GM23338 (cell line): ENCODE measurements around the gene ARMC7. TPM values are rescaled to one million over a fixed set of nuclear protein-coding genes. Genes with fewer than 3 reads are reported as not detected.
A peak's percentile ranks its signal among the peaks of the same experiment; 100 is the strongest.

Source experiments
- ATAC-seq: fragments of 200-7000 bp; cut with Tn5 transposase; 3 replicates; pipeline ENCODE4 v1.9.1; 2020
- DNase-seq: peaks from one replicate; pipeline ENCODE4 v3.0.0-alpha.2; 2015; ENCODE audit warnings: low spot score
- H2AFZ ChIP-seq: fragments of 200-600 bp; sonication (generic); 2 replicates; pipeline ENCODE4 v1.8.0; 2016; ENCODE audit warnings: antibody characterized with exemption, mild to moderate bottlenecking, moderate library complexity
- H3F3A ChIP-seq: fragments of 200-600 bp; sonication (generic); replicated peaks from 2 replicates; pipeline ENCODE4 v1.8.0; 2017; ENCODE audit warnings: antibody characterized with exemption, mixed run types, low read depth
- H3K27ac ChIP-seq: fragments of 200-600 bp; sonication (generic); 2 replicates; pipeline ENCODE4 v1.6.1; 2016; ENCODE audit warnings: low read depth
- H3K27me3 ChIP-seq: fragments of 200-600 bp; sonication (generic); 2 replicates; pipeline ENCODE4 v1.8.0; 2016; ENCODE audit warnings: mild to moderate bottlenecking, mixed run types, moderate library complexity; ENCODE audit not compliant: insufficient read depth
- H3K36me3 ChIP-seq: fragments of 200-600 bp; sonication (generic); 2 replicates; pipeline ENCODE4 v1.8.0; 2016; ENCODE audit warnings: mild to moderate bottlenecking; ENCODE audit not compliant: insufficient read depth
- H3K4me1 ChIP-seq: fragments of 200-600 bp; sonication (generic); 2 replicates; pipeline ENCODE4 v1.8.0; 2016; ENCODE audit warnings: mild to moderate bottlenecking, moderate library complexity; ENCODE audit not compliant: insufficient read depth
- H3K4me2 ChIP-seq: fragments of 200-600 bp; sonication (generic); 2 replicates; pipeline ENCODE4 v1.7.1; 2017; ENCODE audit warnings: mixed run types
- H3K4me3 ChIP-seq: fragments of 200-600 bp; sonication (generic); 2 replicates; pipeline ENCODE4 v1.6.1; 2016; ENCODE audit warnings: mixed run types
- H3K79me2 ChIP-seq: fragments of 200-600 bp; sonication (generic); replicated peaks from 2 replicates; pipeline ENCODE4 v1.8.0; 2017; ENCODE audit warnings: mild to moderate bottlenecking; ENCODE audit not compliant: insufficient read depth
- H3K9me2 ChIP-seq: fragments of 200-600 bp; sonication (generic); 2 replicates; pipeline ENCODE4 v1.8.0; 2017; ENCODE audit not compliant: insufficient read depth
- H4K20me1 ChIP-seq: fragments of 200-600 bp; sonication (generic); replicated peaks from 2 replicates; pipeline ENCODE4 v1.8.0; 2017; ENCODE audit warnings: mild to moderate bottlenecking; ENCODE audit not compliant: insufficient read depth
- H3K27ac Mint-ChIP-seq: 2 replicates; pipeline ENCODE4 v1.8.0; 2020; ENCODE audit warnings: inconsistent platforms, mild to moderate bottlenecking, moderate library complexity, mixed read lengths
- H3K27me3 Mint-ChIP-seq: 3 replicates; pipeline ENCODE4 v1.8.0; 2022; ENCODE audit warnings: low read depth, mild to moderate bottlenecking, moderate library complexity, mixed read lengths, inconsistent platforms; ENCODE audit not compliant: insufficient read depth, poor library complexity
- H3K36me3 Mint-ChIP-seq: 3 replicates; pipeline ENCODE4 v1.8.0; 2021; ENCODE audit warnings: low read depth, mild to moderate bottlenecking, inconsistent platforms, moderate library complexity, mixed read lengths
- H3K4me1 Mint-ChIP-seq: 3 replicates; pipeline ENCODE4 v1.8.0; 2020; ENCODE audit warnings: mild to moderate bottlenecking, inconsistent platforms, mixed read lengths
- H3K4me3 Mint-ChIP-seq: 3 replicates; pipeline ENCODE4 v1.8.0; 2021; ENCODE audit warnings: moderate library complexity, mild to moderate bottlenecking, inconsistent platforms, mixed read lengths
- H3K9me3 Mint-ChIP-seq: 3 replicates; pipeline ENCODE4 v1.8.0; 2020; ENCODE audit warnings: moderate library complexity, mild to moderate bottlenecking, inconsistent platforms, mixed read lengths
- CREB1 ChIP-seq: fragments of 250-450 bp; sonication (Bioruptor Pico); IDR thresholded peaks from 2 replicates; pipeline ENCODE4 v1.5.0; 2020; ENCODE audit warnings: low read depth, mild to moderate bottlenecking, moderate library complexity
- EZH2 ChIP-seq: fragments of 200-600 bp; sonication (generic); IDR thresholded peaks from one replicate; pipeline ENCODE4 v1.8.0; 2017; ENCODE audit warnings: antibody characterized with exemption, mild to moderate bottlenecking, low read depth; ENCODE audit not compliant: unreplicated experiment
- EZH2phosphoT487 ChIP-seq: fragments of 200-600 bp; sonication (generic); IDR thresholded peaks from one replicate; pipeline ENCODE4 v1.8.1; 2018; ENCODE audit warnings: antibody characterized with exemption; ENCODE audit not compliant: unreplicated experiment
- JUNB ChIP-seq: IDR thresholded peaks from one replicate; pipeline ENCODE4 v1.6.1; 2016; ENCODE audit warnings: antibody characterized with exemption; ENCODE audit not compliant: unreplicated experiment
- NANOG ChIP-seq: IDR thresholded peaks from 2 replicates; pipeline ENCODE4 v1.6.1; 2016; ENCODE audit warnings: antibody characterized with exemption, borderline replicate concordance
- STAT1 ChIP-seq: IDR thresholded peaks from one replicate; pipeline ENCODE4 v1.6.1; 2016; ENCODE audit warnings: antibody characterized with exemption; ENCODE audit not compliant: unreplicated experiment
- ZNF114 ChIP-seq: fragments of 250-450 bp; sonication (Bioruptor Pico); IDR thresholded peaks from 2 replicates; pipeline ENCODE4 v1.5.0; 2020; ENCODE audit warnings: mild to moderate bottlenecking, moderate library complexity
- polyA plus RNA-seq: library from polyadenylated mRNA; unstranded; fragments of >200 nt; fragmentation: Nextera tagmentation; extraction: Ambion mirVana; gene quantifications from 2 replicates; pipeline ENCODE4 v1.2.1, GENCODE V29; 2016
- total RNA-seq: library from RNA; depleted of rRNA; stranded (reverse); fragments of >200 nt; shearing (Covaris generic); gene quantifications from 2 replicates; pipeline ENCODE4 v1.2.3, GENCODE V29; 2014
- TF ChIP-seq, protein P1 (sequence below): IDR thresholded peaks from 2 replicates; pipeline ENCODE4 v1.6.1; 2016; ENCODE audit warnings: antibody characterized with exemption
- TF ChIP-seq, protein P2 (sequence below): IDR thresholded peaks from one replicate; pipeline ENCODE4 v1.6.1; 2018; ENCODE audit warnings: antibody characterized with exemption; ENCODE audit not compliant: unreplicated experiment
- TF ChIP-seq, protein P3 (sequence below), 2 experiments: fragments of 200-600 bp in 1 of 2; sonication (generic) in 1 of 2; conservative IDR thresholded peaks; 2 replicates each; pipeline versions ENCODE4 v1.5.1 to v1.6.1; 2016 to 2017; ENCODE audit warnings: antibody characterized with exemption in 2 of 2, low read depth in 2 of 2, mild to moderate bottlenecking in 2 of 2, moderate library complexity in 1 of 2

Gene ARMC7
- total and polyA plus RNA-seq, 2 experiments from 2014 or later = 5.6 to 8.4 TPM

DNA sequence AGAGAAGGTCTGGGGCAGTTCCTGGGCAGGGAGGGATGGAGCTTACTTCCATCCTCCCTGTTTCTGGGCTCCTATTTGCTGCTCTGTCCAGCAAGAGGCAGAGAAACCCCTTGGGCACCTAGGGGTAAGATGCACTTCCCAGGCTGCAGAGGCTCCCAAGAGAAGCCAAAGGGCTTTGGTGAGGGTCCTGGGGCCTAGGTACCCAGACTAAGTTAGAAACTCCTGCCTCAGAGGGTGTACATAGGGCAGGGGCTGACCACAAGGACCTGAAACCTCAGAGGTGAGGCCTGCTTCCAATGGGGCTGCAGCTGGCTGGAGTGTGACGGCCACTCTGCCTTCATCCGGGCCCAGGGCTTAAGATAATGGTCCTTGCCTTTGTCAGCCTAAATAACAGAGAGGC is 1.6 kb upstream of the ARMC7 start:
- Histone ChIP-seq H3K4me2 (no peak overlapping the region; the same call in 1 of the 2 replicates), H3F3A (peaks cover 30% of the 10 kb centered on the region; the same call in 1 of the 2 replicates), H3K79me2 (peaks cover 13% of the 10 kb centered on the region), H2AFZ (no peak overlapping the region), H3K27ac (no peak overlapping the region), H4K20me1 (no peaks in the 10 kb centered on the region), H3K4me1 (peaks cover 7% of the 10 kb centered on the region; the same call in 1 of the 2 replicates), H3K27me3 (no peaks in the 10 kb centered on the region), H3K9me2 (no peaks in the 10 kb centered on the region), H3K36me3 (no peaks in the 10 kb centered on the region), H3K4me3 (no peak overlapping the region)
- Mint-ChIP-seq H3K4me1 (peaks cover 25% of the 10 kb centered on the region), H3K9me3 (no peaks in the 10 kb centered on the region), H3K36me3 (peaks cover 9% of the 10 kb centered on the region; the same call in 2 of the 3 replicates), H3K27ac (no peak overlapping the region), H3K4me3 (peak overlapping the region; percentile 90; the same call in 2 of the 3 replicates), H3K27me3 (peaks cover 20% of the 10 kb centered on the region)
- ATAC-seq (no peak), DNase-seq (no peak)
- no peak for TF ChIP-seq ZNF114 (CRISPR knock-in tag)
- TF ChIP-seq JUNB = no peak
- TF ChIP-seq, protein P1, sequence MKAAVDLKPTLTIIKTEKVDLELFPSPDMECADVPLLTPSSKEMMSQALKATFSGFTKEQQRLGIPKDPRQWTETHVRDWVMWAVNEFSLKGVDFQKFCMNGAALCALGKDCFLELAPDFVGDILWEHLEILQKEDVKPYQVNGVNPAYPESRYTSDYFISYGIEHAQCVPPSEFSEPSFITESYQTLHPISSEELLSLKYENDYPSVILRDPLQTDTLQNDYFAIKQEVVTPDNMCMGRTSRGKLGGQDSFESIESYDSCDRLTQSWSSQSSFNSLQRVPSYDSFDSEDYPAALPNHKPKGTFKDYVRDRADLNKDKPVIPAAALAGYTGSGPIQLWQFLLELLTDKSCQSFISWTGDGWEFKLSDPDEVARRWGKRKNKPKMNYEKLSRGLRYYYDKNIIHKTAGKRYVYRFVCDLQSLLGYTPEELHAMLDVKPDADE = no peak
- no peak for TF ChIP-seq STAT1
- TF ChIP-seq, protein P2, sequence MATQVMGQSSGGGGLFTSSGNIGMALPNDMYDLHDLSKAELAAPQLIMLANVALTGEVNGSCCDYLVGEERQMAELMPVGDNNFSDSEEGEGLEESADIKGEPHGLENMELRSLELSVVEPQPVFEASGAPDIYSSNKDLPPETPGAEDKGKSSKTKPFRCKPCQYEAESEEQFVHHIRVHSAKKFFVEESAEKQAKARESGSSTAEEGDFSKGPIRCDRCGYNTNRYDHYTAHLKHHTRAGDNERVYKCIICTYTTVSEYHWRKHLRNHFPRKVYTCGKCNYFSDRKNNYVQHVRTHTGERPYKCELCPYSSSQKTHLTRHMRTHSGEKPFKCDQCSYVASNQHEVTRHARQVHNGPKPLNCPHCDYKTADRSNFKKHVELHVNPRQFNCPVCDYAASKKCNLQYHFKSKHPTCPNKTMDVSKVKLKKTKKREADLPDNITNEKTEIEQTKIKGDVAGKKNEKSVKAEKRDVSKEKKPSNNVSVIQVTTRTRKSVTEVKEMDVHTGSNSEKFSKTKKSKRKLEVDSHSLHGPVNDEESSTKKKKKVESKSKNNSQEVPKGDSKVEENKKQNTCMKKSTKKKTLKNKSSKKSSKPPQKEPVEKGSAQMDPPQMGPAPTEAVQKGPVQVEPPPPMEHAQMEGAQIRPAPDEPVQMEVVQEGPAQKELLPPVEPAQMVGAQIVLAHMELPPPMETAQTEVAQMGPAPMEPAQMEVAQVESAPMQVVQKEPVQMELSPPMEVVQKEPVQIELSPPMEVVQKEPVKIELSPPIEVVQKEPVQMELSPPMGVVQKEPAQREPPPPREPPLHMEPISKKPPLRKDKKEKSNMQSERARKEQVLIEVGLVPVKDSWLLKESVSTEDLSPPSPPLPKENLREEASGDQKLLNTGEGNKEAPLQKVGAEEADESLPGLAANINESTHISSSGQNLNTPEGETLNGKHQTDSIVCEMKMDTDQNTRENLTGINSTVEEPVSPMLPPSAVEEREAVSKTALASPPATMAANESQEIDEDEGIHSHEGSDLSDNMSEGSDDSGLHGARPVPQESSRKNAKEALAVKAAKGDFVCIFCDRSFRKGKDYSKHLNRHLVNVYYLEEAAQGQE = no peak
- TF ChIP-seq EZH2phosphoT487 = no peak

DNA sequence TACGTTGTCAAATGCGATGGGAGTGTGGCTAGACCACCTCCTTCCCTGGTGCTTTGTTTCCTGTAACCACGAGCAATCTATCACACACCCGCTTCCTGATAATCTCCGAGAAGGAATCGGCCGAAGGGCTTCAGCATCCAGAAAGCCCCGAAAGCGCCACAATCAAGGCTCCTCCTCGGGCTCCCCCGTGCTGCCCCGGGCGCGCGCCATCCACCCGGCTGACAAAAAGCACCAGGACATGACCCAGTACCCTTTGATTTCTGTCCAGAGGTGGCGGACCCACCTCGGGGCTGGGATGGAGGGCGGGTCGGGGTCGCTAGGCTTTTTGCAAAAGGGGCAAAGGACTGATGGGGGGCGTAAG is 743 bp upstream of the ARMC7 start:
- Histone ChIP-seq H3K27me3 (no peaks in the 10 kb centered on the region), H3K36me3 (no peaks in the 10 kb centered on the region), H3K4me3 (peak overlapping the region; percentile 88), H3K79me2 (peaks cover 13% of the 10 kb centered on the region), H3K4me2 (peak overlapping the region; percentile 93), H3K9me2 (no peaks in the 10 kb centered on the region), H4K20me1 (no peaks in the 10 kb centered on the region), H3K27ac (no peak overlapping the region), H3K4me1 (peaks cover 10% of the 10 kb centered on the region; the same call in 1 of the 2 replicates), H2AFZ (peak overlapping the region; percentile 90), H3F3A (peaks cover 33% of the 10 kb centered on the region; the same call in 1 of the 2 replicates)
- Mint-ChIP-seq H3K4me1 (peaks cover 26% of the 10 kb centered on the region), H3K36me3 (peaks cover 9% of the 10 kb centered on the region; the same call in 2 of the 3 replicates), H3K4me3 (peak overlapping the region; percentile 90), H3K9me3 (no peaks in the 10 kb centered on the region), H3K27ac (no peak overlapping the region), H3K27me3 (peaks cover 21% of the 10 kb centered on the region)
- peak; percentile 24 for ATAC-seq
- DNase-seq = peak; percentile 67
- TF ChIP-seq, protein P3, sequence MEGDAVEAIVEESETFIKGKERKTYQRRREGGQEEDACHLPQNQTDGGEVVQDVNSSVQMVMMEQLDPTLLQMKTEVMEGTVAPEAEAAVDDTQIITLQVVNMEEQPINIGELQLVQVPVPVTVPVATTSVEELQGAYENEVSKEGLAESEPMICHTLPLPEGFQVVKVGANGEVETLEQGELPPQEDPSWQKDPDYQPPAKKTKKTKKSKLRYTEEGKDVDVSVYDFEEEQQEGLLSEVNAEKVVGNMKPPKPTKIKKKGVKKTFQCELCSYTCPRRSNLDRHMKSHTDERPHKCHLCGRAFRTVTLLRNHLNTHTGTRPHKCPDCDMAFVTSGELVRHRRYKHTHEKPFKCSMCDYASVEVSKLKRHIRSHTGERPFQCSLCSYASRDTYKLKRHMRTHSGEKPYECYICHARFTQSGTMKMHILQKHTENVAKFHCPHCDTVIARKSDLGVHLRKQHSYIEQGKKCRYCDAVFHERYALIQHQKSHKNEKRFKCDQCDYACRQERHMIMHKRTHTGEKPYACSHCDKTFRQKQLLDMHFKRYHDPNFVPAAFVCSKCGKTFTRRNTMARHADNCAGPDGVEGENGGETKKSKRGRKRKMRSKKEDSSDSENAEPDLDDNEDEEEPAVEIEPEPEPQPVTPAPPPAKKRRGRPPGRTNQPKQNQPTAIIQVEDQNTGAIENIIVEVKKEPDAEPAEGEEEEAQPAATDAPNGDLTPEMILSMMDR (conservative IDR thresholded peaks at IDR 0.05; ENCODE audit: low read depth in 2 of 2) = no peak
- TF ChIP-seq ZNF114 (CRISPR knock-in tag) (no peak), CREB1 (CRISPR knock-in tag) (no peak), JUNB (no peak), STAT1 (no peak), NANOG (no peak), EZH2 (no peak)
- TF ChIP-seq, protein P1 = no peak
- TF ChIP-seq, protein P2 = no peak
